ENCODE measurements around the gene CELF3.

DNA sequence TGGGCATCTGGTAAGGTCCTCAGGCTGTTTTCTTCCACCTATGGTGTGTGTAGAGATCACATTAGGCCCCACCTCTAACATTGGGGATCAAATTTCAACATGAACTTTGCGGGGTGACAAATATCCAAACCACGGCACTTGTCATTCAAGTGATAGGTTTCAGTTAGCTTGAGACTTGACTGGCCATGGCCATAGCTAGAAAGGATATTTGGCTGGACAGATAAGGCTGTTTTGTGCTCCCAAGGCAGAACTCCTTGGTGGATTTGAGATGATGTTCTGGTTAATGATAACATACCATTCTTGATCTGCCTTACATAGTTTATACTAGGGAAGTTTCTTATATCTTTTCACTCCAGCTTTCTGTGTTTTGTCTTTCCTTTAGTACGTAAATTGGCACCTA lies 48.5 kb downstream of the CELF3 start:
- TF ChIP-seq, protein P1, sequence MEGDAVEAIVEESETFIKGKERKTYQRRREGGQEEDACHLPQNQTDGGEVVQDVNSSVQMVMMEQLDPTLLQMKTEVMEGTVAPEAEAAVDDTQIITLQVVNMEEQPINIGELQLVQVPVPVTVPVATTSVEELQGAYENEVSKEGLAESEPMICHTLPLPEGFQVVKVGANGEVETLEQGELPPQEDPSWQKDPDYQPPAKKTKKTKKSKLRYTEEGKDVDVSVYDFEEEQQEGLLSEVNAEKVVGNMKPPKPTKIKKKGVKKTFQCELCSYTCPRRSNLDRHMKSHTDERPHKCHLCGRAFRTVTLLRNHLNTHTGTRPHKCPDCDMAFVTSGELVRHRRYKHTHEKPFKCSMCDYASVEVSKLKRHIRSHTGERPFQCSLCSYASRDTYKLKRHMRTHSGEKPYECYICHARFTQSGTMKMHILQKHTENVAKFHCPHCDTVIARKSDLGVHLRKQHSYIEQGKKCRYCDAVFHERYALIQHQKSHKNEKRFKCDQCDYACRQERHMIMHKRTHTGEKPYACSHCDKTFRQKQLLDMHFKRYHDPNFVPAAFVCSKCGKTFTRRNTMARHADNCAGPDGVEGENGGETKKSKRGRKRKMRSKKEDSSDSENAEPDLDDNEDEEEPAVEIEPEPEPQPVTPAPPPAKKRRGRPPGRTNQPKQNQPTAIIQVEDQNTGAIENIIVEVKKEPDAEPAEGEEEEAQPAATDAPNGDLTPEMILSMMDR (IDR thresholded peaks at IDR 0.05): no peak
- TF ChIP-seq POLR2A (IDR thresholded peaks at IDR 0.05): no peak

Measured in heart left ventricle (tissue), 13 donors.